ENCODE results near the gene MS4A15.

- TF ChIP-seq CTCF (IDR thresholded peaks at IDR 0.05) (no peak), EZH2 (IDR thresholded peaks at IDR 0.05; ENCODE audit: borderline replicate concordance, insufficient read depth, low read depth, low read length, poor library complexity, severe bottlenecking) (no peak)
These were observed 36.2 kb upstream of the MS4A15 start for GRCh38 chr11:60720460-60720859.

Data from B cell (primary cell).